GM12892 (cell line): Measurements from ENCODE around the gene TSPYL6.

Experiments
- DNase-seq: peaks from one replicate; pipeline ENCODE4 v3.0.0; 2011; ENCODE audit not compliant: insufficient read length
- FAIRE-seq: peaks from 2 replicates; lab custom pipeline; 2011; peaks lifted over from hg19 to GRCh38; lab: Jason Lieb, UNC
- POLR2A ChIP-seq: IDR thresholded peaks from 2 replicates; pipeline ENCODE4 v1.6.1; 2011; ENCODE audit warnings: low read depth, low read length, control low read depth
- POLR2AphosphoS5 ChIP-seq: IDR thresholded peaks from 2 replicates; pipeline ENCODE4 v1.6.1; 2011; ENCODE audit warnings: low read depth, low read length, control low read depth
- TAF1 ChIP-seq: IDR thresholded peaks from 2 replicates; pipeline ENCODE4 v1.6.1; 2011; ENCODE audit warnings: low read depth, mild to moderate bottlenecking, control low read depth, low read length, borderline replicate concordance

The TSPYL6 gene

DNA sequence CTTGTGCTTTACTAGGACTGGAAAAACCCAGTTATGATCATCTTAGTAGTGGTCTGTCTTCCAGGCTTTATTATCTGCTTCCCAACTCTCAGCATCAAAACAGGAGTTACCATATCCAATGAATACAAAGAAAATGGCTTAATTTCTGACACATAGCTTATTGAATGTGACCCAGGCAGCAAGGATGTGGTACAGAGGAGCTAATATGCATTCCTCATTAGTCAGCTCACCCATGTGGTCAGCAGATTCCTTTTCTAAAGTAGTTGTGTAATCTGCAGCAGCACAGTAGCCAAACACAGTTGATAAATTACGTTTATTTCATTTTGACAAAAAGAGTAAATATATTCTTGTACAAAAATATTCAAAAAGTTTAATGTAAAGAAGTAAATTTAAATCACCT, 43.6 kb downstream of the TSPYL6 start:
- no peak for TF ChIP-seq TAF1
- TF ChIP-seq POLR2A = no peak
- TF ChIP-seq POLR2AphosphoS5 = no peak
- no peak for FAIRE-seq
- DNase-seq = no peak

DNA sequence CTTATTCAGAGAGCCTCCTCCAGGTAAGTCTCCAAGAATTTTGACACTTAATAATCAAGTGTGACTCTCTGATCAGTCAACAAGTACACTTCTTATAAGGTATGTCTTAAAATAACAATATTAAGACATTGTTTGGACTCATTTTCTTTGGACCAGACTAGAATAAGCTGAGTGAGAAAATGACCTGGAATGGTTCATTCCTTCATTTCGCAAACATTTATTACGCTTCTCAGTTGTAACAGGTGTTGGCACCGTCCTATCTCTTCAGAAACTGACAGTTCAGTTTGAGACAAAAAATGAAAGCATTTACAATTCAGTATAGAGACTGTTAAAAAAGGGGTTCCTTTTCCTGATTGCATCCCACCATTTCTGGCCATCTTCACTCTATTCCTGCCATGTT, 46.6 kb downstream of the TSPYL6 start:
- DNase-seq (no peak), FAIRE-seq (no peak)
- TF ChIP-seq POLR2A (no peak), TAF1 (no peak), POLR2AphosphoS5 (no peak)

DNA sequence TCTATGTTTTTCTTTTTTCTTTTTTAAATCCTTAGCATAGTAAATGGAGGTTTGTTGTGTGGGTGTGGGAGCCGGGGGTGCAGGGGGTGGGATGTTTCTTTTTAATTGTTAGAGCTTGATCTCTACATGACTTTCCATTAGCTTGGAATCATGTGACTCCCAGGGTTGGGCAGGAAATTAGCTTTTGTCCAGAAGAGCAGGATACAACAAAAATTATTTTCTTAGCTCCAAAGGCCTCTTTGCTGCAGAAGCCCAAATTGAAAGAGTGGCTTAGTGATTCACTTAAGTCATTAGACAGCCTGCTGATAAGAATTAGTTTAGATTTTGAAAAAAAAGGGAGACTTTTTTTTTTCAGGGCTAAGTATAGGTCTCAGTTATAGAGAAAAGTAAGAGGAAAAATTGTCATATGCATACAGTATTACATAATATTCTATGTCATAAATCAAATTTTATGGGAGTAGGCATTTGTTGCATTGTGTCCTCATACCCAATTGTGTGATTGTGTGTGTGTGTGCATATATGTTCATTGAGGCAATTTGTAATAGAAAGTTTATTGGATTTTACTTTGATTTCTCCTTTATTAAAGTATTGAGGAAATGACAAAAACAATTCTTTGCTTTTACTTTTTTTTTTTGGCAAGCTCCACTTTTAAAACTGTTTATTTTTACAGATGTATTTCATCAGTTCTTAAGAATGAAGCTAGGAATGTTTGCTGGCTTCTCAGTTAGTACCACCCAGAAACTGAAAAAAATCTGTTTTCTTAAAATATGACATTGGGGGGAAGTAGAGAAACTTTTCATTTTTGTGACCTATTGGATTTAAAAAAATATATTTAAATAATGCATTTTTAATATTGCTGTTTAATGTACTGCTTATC, 47.4 kb downstream of the TSPYL6 start:
- DNase-seq (no peak), FAIRE-seq (no peak)
- no peak for TF ChIP-seq POLR2A
- no peak for TF ChIP-seq TAF1
- TF ChIP-seq POLR2AphosphoS5 = no peak

DNA sequence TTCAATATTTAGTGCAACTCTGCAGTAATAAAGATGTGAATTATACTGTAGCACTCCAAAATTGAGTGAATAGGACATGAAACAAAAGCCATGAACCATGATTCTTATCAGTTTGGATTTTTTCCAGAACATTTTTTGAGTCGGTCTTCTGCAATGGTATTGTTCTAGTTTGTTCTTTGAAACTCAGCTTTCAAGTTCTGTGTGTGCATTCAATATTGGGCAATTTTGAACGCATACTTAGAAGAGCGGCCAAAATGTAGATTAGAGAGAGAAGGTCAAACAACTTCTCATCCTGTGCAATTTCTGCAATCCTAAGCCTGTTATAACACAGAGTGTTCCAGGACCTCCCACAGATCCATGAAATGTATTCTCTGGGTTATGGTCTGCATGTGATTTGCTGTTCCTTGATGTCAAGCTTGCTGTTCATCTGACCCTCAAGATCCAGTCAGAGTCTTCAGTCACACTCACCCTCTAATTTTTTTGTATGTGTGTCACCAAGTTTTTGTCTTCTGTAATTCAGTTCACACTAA, 48.3 kb downstream of the TSPYL6 start:
- FAIRE-seq = no peak
- no peak for DNase-seq
- no peak for TF ChIP-seq POLR2A
- TF ChIP-seq TAF1 = no peak
- no peak for TF ChIP-seq POLR2AphosphoS5

DNA sequence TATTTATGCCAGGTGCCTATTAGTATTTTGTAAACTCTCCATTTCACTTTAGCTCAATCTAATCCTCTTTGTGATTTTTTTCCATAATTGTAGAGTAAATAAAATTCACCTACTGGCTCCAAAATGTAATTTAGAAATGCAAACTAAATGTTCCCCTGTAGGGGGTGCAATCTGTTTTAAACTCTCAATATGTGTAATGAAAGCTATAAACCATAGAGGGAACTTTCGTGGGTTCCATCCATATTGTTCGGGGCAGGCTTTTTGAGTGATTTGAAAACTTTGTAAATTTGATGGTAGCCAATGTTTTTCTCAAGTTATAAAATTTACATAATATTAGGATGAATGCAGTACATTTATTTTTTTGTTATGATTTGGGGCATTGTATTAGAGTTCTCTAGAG, 49.4 kb downstream of the TSPYL6 start:
- DNase-seq (no peak), FAIRE-seq (no peak)
- TF ChIP-seq POLR2AphosphoS5 (no peak), TAF1 (no peak), POLR2A (no peak)

DNA sequence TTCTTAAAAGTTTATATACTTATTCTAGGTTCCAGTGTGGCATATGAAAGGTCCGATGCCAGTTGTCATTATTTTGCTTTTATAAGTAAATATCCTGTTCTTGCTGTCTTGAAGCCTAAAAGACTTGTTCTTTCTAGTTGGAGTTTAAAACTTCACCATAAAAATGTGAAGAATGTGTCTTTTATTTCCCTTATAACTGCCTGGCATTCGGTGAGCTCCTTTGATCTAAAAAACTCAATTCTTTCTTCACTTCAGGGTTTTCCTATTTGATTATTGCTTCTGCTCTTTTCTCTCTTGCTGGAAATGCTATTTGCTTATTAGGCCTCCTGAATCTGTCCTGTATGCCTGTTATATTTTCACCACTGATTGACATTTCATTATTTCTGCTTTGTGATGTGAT, 51.6 kb downstream of the TSPYL6 start:
- DNase-seq (no peak), FAIRE-seq (no peak)
- TF ChIP-seq POLR2A (no peak), POLR2AphosphoS5 (no peak), TAF1 (no peak)
